B cell (primary cell): ENCODE results near the gene GJC1.

Source experiments
- EZH2 ChIP-seq: IDR thresholded peaks from 2 replicates; pipeline ENCODE4 v1.6.1; 2012; ENCODE audit warnings: borderline replicate concordance, low read depth, mild to moderate bottlenecking, moderate library complexity, low read length; ENCODE audit not compliant: insufficient read depth, poor library complexity, severe bottlenecking
- TF ChIP-seq, protein P1 (sequence below): fragments of 200-600 bp; IDR thresholded peaks from one replicate; pipeline ENCODE4 v1.8.0; 2022; ENCODE audit warnings: antibody characterized with exemption, mild to moderate bottlenecking

GRCh38 chr17:44785921-44786320 lies 44.2 kb downstream of the GJC1 start:
- TF ChIP-seq, protein P1, sequence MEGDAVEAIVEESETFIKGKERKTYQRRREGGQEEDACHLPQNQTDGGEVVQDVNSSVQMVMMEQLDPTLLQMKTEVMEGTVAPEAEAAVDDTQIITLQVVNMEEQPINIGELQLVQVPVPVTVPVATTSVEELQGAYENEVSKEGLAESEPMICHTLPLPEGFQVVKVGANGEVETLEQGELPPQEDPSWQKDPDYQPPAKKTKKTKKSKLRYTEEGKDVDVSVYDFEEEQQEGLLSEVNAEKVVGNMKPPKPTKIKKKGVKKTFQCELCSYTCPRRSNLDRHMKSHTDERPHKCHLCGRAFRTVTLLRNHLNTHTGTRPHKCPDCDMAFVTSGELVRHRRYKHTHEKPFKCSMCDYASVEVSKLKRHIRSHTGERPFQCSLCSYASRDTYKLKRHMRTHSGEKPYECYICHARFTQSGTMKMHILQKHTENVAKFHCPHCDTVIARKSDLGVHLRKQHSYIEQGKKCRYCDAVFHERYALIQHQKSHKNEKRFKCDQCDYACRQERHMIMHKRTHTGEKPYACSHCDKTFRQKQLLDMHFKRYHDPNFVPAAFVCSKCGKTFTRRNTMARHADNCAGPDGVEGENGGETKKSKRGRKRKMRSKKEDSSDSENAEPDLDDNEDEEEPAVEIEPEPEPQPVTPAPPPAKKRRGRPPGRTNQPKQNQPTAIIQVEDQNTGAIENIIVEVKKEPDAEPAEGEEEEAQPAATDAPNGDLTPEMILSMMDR, result no peak
- TF ChIP-seq EZH2, result no peak
